ENCODE measurements around the gene TMEM26.
"Not testable (repeated sequence)": the region's sequence is repeated elsewhere in the genome, so short reads cannot be mapped to it uniquely, and the experiment has no call there.

Gene TMEM26

GRCh38 chr10:61385231-61386001, 67.8 kb downstream of the TMEM26 start:
- H3K27ac ChIP-seq, result no peak overlapping the region
- TF ChIP-seq ZFX (IDR thresholded peaks at IDR 0.05) (no peak), CTCF (conservative IDR thresholded peaks at IDR 0.05) (no peak)

DNA sequence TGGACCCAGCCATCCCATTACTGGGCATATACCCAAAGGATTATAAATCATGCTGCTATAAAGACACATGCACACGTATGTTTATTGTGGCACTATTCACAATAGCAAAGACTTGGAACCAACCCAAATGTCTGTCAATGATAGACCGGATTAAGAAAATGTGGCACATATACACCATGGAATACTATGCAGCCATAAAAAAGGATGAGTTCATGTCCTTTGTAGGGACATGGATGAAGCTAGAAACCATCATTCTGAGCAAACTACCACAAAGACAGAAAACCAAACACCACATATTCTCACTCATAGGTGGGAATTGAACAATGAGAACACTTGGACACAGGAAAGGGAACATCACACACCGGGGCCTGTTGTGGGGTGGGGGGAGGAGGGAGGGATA, 72.0 kb downstream of the TMEM26 start:
- not testable (repeated sequence) for H3K27ac ChIP-seq

DNA sequence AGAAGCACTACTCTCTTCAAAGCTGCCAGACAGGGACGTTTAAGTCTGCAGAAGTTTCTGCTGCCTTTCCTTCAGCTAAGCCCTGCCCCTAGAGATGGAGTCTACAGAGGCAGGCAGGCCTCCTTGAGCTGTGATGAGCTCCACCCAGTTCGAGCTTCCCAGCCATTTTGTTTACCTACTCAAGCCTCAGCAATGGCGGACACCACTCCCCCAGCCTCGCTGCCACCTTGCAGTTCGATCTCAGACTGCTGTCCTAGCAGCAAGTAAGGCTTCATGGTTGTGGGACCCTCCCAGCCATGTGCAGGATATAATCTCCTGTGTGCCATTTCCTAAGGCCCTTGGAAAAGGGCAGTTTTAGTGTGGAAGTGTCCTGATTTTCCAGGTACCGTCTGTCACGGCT, 74.3 kb downstream of the TMEM26 start:
- no peak overlapping the region for H3K27ac ChIP-seq
- TF ChIP-seq ZFX (IDR thresholded peaks at IDR 0.05), result no peak
- no peak for TF ChIP-seq CTCF (conservative IDR thresholded peaks at IDR 0.05)

DNA sequence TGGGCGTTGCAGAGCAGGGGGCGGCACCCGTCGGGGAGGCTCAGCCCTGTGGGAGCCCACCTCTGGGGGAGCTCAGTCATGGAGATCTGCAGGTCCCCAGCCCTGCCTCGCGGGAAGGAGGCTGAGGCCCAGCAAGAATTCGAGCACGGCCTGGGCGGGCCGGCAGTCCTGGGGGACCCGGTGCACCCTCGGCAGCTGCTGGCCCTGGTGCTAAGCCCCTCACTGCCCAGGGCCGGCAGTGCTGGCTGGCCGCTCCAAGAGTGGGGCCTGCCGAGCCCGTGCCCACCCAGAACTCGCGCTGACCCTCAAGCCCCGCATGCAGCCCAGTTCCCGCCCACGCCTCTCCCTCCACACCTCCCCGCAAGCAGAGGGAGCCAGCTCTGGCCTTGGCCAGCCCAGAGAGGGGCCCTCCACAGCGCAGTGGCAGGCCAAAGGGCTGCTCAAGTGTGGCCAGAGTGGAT, 76.2 kb downstream of the TMEM26 start:
- H3K27ac ChIP-seq, result no peak overlapping the region
- TF ChIP-seq CTCF (conservative IDR thresholded peaks at IDR 0.05), result no peak
- TF ChIP-seq ZFX (IDR thresholded peaks at IDR 0.05), result no peak

- H3K27ac ChIP-seq, result no peak overlapping the region
- TF ChIP-seq CTCF (conservative IDR thresholded peaks at IDR 0.05) (no peak), ZFX (IDR thresholded peaks at IDR 0.05) (no peak)
These were observed 76.8 kb downstream of the TMEM26 start for GRCh38 chr10:61376377-61376776.

DNA sequence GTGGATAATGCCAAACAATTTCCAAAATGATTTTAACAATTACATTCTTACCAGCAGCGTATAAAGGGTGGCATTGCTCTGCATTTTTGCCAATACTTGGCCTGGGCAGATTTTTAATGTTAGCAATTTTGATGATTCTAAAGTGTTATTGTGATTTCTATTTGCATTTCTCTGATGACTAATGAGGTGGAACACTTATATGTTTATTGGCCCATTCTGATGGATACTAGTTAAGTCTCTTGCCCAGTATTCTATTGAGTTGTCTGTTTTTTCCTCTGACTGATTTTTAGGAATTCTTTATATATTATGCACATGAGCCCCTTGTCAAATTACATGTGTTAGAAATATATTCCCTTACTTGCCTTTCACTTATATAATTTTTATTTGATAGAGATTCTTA, 86.8 kb downstream of the TMEM26 start:
- no peak for TF ChIP-seq CTCF (conservative IDR thresholded peaks at IDR 0.05)
- TF ChIP-seq ZFX (IDR thresholded peaks at IDR 0.05), result no peak
- H3K27ac ChIP-seq, result no peak overlapping the region

DNA sequence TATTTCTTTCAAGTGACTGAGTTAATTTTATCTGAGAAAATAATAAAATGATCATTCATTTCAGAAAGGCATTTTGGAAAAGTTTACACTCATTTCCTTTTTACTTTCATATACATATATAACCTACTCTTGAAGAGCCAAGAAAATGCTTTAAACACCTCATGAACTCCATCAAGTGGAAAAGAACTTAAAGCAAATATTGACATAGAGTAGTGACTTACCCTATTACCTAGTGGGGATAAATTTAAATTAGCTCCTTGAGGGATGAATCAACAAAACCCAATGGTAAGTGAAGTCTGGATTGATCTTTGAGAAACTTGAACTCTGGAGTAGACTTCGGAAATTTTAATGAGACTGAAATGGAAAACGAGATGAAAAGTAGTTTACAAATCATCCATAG, 88.6 kb downstream of the TMEM26 start:
- TF ChIP-seq ZFX (IDR thresholded peaks at IDR 0.05) (no peak), CTCF (conservative IDR thresholded peaks at IDR 0.05) (no peak)

DNA sequence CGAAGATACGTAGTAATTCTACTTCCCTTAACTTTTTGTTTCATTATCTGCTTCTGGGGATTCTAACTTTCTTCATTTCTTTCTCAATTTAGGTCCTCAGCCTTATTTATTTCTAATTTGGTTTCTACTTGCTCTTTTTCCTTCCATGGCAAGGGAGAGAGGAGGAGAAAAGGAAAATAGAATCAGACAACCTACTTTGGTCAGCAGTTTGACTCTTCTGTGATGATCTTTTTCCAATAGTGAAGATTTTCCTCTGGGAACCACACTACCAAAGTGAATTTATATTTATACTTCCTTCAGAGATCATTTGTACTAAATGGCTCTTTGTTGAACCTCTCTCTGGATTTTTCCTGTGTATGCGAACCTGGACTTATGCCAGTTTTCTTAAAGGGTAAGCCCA, 90.2 kb downstream of the TMEM26 start:
- no peak overlapping the region for H3K27ac ChIP-seq
- TF ChIP-seq ZFX (IDR thresholded peaks at IDR 0.05) (no peak), CTCF (conservative IDR thresholded peaks at IDR 0.05) (no peak)

More for the DNA sequence above, 88.6 kb downstream of the TMEM26 start:
- no peak overlapping the region for H3K27ac ChIP-seq
